OCI-M1 (cell line): ENCODE results near the gene SCP2.
A peak's percentile ranks its signal among the peaks of the same experiment; 100 is the strongest.
"Not testable (repeated sequence)": the region's sequence is repeated elsewhere in the genome, so short reads cannot be mapped to it uniquely, and the experiment has no call there.

Experiments used
- DNase-seq: peaks from one replicate; lab custom pipeline; 2025; lab: John Stamatoyannopoulos, UW

The SCP2 gene

DNA sequence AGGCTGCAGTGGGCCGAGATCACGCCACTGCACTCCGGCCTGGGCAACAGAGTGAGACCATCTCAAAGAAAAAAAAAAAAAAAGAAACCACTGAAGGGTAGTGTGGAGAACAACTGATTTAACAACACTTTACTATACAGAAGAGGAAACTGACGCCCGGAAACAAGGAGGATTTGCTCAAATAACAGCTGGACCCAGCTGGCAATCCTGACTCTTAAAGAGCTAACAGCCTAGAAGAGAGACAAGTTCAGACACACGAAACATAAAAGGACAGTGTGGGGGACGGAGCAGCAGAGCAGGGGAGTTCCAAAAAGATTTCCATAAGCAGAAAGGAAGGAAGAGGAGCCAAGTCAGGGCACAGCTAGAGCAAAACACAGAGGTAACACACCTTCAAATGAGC is 9.9 kb upstream of the SCP2 start:
- DNase-seq: no peak

DNA sequence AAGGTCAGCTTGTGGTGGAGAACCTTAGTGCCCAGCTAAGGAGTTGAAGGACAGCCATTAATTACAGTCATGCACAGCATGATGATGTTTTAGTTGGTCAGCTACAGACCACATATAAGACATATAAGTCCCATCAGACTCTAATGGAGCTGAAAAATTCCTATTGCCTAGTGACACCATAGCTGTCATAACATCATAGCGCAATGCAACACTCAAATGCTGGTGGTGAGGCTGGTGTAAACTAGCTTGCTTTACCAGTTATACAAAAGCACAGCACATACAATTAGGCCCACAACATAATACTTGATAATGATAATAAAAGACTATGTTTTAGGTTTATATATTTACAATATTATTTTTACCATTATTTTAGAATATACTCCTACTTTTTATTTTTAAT is 9.5 kb upstream of the SCP2 start:
- DNase-seq: no peak

DNA sequence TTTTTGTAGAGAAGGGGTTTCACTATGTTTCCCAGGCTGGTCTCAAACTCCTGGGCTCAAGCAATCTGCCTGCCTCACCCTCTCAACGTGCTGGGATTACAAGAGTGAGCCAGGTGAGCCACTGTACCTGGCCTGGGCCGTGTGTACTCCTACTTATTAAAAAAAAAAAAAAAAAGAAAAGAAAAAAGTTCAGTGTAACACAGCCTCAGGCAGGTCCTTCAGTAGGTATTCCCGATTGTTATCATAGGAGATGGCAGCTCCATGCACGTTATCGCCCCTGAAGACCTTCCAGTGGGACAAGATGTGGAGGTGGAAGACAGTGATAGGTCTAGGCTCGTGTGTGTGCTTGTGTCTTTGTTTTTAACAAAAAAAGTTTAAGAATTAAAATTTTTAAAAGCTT is 8.9 kb upstream of the SCP2 start:
- DNase-seq: no peak

DNA sequence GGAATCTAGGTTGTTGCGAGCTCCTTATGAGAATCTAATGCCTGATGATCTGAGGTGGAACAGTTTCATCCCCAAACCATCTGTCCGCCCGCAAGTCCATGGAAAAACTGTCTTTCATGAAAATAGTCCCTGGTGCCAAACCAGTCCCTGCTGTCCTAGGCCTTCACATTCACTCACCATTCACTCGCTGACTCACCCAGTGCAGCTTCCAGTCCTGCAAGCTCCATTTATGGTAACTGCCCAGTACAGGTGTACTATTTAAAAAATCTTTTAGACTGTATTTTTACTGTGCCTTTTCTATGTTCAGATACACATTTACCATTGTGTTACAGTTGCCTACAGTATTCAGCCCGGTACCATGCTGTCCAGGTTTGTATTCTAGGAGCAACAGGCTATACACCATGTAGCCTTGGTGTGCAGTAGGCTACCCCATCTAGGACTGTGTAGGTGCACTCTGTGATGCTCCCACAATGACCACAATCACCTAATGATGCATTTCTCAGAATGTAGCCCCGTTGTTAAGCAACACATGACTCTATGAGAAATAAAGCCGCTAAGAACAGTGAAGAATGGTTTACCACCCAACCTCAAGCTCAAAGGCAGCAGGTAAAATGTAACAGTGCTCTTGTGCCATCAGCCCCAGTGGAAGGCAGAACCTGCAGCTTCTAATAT is 7.9 kb upstream of the SCP2 start:
- DNase-seq: no peak

DNA sequence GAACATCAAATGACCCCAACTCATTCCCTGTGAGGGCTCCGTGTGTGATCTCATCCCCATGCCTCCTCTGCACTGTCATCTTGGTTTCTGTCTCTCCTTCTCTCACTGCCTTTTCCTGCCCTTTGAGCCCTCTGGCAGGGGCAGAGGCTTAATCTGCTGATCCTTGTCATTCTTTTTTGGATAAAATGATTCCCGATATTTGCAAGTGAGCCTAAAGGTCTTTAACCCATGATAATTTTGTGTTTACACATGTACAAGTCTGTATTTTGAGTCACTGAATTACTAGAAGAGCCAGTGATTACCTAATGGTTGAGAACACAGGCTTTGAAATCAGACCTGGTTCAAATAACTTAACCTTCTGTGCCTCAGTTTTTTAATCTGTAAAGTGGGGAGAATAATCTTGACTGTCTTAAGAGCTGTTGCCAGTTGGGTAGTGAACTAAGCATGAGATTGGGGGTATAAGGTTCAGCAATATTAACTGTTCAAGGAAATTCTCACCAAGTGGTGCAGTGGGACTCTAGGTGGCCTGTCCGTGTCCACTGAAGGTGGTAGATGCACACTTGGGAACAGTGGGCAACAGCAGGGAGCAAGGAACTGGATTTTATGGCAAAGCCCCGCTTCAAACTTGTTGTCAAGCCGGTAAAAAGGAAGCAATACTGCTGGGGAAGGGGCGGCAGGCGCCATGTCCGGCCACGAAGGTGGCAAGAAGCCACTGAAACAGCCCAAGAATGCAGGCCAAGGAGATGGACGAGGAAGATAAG is 7.2 kb upstream of the SCP2 start:
- DNase-seq: no peak

DNA sequence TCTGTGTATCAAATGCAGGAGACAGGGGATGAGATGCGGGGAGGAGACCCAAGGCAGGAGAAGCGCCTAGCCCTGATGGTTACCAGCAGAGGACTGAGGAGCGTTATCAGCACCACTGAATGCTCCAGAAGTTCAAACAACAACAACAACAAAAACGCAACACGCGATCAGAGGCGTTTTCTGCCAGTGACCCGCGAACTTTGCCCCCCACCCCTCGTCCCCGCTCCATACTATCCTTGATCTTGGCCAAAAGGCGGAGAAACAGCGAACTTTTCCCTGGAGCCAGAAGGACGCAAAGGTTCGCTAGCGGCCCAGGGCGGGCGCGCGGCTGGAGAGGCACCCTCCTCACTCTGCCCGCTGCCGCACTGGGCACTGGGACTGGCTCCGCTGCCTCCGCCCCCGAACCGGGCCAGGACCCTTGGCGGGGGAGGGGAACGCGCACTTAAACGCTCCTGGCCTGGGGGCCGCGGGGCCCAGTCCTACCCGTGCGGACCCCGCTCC is 6.2 kb upstream of the SCP2 start:
- DNase-seq: no peak

DNA sequence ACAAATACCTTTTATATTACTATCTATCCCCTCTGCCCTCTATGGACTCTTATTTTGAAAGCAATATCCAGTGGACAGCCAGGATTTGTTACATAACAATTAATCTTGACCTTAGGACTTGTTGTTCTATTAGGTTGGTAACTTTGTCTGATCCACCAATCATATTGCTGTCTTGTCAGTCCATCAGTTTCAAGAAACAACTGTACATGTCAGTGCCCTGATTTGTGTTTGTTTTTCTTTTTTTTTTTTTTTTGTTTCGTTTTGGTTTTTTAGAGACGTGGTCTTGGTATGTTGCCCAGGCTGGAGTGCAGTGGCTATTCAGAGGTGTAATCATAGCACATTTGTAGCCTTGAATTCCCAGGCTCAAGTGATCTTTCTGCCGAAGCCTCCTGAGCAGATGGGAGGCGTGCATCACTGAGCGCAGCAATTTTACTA is 1.5 kb upstream of the SCP2 start:
- DNase-seq: no peak

DNA sequence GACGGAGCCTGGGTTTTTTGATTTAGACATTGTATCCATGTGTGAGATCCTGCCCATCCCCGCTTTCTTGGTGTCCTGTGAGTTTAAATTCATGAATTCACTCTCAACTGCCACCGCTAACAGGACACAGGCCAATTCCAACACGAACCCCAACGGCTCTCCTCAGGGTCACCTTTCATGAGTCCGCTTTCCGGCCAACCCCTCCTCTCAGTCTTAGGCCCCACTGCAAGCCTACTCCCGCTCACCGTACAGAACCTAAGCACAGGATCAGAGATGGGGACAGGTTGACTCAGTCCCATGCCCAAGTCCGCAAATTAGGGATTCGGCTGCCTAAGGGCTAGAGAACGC is 238 bp upstream of the SCP2 start:
- no peak for DNase-seq

DNA sequence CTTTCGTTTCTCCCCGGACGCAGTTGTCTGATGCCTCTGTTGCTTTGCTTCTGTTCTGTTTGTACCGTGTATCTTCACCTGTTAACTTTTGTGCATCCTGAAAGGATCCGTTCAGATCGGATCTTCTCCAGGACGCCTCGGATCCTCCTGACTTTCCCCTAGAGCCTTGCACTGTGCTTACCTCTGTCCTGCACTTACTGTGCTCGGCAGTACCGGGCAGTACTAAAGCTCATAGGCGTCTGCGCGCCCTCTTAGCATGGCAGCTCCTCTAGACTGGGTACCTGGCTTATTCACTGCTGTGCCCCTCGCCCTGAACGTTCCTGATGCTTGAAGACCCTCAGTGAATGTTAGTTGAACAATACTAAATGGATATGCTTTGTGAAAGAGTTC is 934 bp downstream of the SCP2 start:
- no peak for DNase-seq

DNA sequence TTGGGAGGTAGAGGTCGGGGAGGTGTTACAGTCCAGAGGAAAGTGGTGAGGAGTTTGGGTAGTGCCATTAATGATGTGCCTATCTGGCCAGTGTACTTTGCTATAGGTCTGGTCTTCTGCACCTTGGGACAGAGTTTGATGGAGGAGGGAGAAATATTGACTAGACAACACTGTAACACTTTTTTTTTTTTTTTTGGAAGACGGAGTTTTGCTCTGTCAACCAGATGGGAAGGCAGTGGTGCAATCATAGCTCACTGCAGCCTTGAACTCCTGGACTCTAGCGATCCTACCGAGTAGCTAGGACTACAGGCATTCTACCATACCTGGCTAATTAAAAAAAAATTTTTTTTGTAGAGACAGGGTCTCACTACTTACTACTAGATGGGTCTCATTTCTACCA is 1.9 kb downstream of the SCP2 start:
- DNase-seq: no peak

DNA sequence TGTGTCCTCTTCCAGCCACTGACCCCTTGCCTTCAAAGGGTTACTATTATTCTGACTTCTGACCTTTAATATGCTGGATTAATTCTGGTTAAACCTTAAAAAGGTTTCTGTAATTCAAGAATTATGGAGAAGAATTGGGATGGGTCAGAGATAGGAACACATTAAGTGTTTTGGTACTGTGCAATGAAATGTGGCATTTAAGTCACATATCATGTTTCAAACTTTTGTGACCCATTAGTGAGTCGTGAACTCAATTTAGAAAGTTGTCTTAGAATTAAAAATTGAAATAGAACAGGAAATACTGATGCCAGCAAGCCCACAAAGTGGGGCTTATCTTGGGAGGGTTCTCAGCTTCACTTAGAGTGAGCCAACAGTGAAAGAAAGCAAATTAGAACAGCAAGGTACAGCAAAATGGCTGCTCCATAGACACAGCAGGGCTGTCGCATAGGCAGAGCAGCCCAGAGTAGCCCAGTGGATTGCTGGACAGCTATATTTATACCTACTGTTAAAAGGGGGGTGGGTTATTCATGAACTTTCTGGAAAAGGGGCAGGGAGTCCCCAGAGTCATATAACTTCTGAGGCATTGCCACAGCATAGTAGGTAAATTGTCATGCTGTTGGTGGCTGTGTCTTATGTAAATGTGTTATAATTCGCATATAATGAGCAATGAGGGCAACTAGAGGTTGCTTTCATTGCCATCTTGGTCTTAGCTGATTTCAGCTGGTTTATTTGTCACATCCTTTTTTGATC is 10.5 kb downstream of the SCP2 start:
- no peak for DNase-seq

DNA sequence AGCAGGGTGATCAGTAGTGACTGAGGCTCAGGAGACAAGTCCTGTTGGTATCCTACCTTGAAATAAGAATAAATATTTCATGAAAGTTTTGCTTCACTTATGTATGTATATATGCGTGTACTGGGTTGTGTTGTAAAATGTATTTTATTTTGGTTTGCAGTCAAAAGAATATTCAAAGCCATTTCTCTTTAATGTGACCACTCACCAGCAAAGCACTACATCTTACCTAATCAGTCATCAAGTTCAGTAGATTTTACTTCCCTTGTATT is 11.0 kb downstream of the SCP2 start:
- DNase-seq: no peak

DNA sequence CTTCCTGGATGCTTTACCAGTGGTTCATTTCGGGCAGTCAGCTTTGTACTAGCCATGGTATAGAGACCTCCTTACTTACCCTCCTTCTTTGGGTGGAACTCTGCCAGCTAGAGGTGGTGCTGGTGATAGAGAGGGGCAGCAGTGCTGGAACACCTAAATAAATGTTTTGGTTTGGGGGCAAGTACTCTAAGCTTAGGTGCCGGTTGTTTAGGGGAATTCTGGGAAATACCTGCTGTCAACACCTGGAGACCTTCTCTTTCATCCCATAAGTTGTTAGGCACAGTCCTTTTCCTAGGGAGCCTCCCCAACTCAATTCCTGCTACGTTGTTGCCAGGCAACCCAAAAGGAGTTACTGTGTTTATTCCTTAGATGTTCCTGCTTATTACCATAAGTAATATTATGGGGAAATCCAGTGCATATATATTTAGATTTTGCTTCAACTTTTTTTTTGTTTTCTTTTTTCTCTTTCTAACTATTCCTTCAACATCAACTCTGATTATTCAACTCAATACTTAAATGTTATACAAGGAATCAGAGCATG is 16.9 kb downstream of the SCP2 start:
- no peak for DNase-seq

DNA sequence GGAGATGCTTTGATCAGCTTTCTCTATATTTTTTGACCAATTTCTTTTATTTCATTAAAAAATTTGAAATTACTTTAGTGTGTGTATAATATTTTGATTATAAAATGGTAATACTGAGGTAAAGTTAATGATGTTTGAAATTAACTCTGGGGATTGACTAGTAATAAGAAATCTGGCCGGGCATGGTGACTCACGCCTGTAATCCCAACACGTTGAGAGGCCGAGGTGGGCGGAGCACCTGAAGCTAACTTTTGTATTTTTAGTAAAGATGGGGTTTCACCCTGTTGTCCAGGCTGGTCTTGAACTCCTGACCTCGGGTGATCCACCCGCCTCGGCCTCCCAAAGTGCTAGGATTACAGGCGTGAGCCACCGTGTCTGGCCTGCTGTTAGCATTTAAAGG is 17.5 kb downstream of the SCP2 start:
- DNase-seq: no peak

DNA sequence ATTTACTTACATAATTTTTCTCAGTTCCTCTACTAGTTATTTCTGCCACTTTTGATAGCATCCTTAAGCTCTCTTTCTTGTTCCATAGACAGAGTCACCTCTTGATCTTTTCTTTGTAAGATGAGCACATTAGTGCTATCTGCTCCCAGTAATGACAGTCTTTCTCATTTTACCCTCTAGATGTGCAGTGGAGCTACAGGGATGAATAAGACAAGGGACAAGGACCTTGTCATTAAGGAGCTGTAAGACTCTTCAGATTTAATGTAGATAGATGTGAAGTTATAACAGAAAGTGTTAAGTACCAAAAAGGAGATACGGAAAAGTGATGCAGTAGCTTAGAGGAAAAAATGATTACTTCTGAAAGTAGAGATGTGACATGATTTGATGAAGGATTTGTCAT is 20.4 kb downstream of the SCP2 start:
- DNase-seq: peak; percentile 20

DNA sequence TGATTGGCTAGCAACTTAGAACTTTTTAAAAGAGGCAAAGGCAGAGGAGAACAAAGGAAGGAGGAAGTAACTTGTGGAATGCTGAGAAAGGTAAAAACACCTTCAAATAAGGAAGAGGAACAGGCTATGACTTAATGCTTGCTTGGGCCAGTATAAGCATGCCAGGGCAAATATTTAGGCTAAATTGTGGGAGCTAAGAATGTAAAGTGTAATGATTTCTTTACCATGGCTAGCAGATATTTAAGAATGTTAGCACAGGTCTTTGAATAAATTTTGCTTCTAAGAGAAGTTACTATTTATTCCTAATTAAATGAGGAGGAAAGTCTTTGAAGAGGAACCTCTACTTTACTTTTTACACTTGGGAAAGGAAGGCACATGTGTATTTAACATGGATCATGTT is 22.5 kb downstream of the SCP2 start:
- not testable (repeated sequence) for DNase-seq

DNA sequence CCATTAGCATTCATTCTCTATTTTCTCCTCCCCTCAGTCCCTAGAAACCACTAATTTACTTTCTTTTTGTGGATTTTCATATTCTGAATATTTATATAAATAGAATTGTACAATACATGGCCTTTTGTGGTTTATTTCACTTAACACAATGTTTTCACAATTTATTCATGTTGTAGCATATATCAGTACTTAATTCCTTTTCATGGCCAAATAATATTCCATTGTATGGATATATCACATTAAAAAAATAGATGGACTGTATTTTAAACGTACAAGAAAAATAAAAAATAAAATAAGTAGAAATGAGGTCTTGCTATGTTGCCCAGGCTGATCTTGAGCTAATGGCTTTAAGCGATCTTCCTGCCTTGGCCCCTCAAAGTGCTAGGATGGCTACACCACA is 25.0 kb downstream of the SCP2 start:
- no peak for DNase-seq

DNA sequence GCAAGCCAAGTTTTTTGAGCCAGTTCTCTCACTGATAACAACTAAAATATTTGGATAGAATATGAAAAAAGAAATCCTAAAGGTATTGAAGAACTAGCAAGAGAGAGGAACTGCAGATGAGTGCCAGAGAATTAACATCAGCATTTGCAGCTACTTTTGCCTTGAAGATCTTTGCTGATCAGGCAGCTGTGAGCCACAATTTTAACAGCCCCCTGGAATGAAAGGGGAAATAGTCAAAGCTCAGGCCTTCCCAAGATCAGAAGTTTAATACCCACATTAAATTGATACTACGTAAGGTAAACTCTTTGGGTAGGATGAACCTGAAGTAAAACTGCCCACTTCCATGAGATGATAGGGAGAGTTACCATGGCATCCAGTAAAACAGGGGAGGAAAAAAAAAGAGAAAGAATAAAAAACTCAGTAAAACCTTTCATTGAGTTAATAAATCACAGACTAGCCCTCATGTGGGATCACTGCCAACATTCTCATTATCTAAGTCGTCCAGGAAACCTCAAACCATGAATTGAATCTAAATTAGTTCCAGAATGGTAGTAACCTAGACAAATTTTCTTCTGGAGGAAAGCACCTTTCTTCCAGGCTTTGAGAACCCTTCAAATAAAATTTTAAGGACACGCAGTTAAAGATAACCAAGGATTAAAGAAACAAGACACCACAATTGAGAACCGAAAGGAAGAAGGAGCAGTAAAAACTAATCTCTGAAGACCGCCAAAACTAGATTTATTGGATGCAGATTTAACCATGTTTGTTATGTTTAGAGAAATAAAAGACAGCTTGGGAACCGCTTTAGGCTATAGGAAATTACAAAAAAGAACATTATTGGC is 28.3 kb downstream of the SCP2 start:
- peak; percentile 73 for DNase-seq

DNA sequence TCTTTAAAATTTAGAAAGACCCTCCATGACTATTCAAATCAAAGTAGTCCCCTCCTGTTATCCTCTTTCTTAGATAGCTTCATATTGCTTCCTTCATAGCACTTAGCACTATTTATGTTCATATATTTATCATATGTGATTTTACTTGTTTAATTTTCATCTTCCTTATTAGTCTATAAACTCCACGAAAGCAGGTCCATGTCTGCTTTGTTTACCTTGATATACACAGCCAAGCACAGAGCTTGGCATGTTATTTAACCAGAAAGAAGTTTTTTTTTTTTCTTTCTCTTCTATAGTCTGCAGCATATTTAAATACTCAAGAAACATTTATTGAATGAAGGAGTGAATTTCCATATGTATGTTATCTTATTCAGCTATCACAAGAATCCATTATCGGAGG is 36.0 kb downstream of the SCP2 start:
- DNase-seq: no peak

DNA sequence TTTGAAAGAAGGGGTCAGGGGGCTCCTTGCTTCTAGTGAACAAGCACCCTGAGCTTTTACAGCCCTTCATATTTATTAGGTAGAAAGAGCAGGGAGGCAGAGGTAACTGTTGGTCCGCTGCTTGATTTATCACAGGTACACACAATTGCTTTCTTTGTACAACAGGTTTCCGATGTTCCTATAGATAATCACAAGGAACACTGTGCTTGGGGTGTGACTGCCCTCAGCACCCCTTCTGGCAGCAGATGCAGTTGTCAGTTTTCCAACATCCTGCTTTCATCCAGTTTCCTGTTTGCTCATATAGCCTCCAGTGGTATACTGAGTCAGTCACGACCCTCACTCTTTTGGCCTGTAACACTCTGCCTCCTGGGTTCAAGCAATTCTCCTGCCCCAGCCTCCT is 40.6 kb downstream of the SCP2 start:
- DNase-seq: no peak

DNA sequence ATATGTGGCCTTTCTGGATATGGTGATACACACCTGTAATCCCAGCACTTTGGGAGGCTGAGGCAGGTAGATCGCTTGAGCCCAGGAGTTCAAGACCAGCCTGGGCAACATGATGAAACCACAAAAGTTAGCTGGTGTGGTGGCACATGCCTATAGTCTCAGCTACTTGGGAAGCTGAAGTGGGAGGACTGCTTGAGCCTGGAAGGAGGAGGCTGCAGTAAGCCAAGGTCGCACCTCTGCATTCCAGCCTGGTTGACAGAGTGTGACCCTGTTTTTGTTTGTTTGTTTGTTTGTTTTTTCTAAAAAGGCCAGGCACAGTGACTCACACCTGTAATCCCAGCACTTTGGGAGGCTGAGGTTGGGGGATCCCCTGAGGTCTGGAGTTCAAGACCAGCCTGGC is 42.2 kb downstream of the SCP2 start:
- DNase-seq: not testable (repeated sequence)

DNA sequence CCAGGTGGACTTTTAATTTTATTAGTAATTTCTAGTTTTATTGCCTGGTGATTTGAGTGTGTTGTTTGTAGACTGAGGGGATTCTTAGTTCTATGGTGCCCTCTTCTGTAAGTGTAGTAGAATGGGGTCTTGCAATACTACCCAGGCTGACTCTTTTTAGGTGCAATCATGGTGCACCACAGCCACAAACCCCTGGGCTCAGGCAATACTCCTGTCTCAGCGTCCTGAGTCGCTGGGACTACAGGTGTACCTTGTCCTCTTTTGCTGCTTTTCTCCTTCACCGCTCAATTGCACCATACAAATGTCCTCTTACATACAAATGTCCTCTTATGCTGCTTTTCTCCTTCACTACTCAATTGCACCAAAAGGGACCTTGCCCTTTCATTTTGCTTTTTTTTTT is 43.1 kb downstream of the SCP2 start:
- DNase-seq: peak; percentile 35
